SW480 (cell line): ENCODE results near the gene LMBR1.
"Not testable (repeated sequence)": the region's sequence is repeated elsewhere in the genome, so short reads cannot be mapped to it uniquely, and the experiment has no call there.

Source experiments
- DNase-seq: peaks from one replicate; pipeline ENCODE4 v3.0.0-alpha.2; 2016; ENCODE audit warnings: low spot score

Gene LMBR1

DNA sequence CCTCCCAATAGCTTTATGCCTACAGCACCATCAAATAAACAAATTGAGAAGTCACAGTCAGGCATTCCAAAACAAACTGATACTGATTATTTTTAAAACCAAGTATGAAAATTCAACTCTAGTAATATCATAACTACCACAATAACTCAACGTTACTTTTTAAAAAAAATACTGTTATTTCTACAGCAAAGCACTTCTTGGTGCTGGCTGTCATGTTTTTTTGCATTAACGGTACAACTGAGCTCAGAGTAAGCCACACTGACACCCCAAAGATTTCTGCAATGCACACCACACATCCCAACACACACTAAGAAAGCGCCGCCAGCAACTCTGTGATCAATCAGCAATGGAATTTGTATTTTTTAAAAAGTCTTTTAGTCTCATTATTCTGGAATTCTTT, 138.8 kb downstream of the LMBR1 start:
- DNase-seq = no peak

DNA sequence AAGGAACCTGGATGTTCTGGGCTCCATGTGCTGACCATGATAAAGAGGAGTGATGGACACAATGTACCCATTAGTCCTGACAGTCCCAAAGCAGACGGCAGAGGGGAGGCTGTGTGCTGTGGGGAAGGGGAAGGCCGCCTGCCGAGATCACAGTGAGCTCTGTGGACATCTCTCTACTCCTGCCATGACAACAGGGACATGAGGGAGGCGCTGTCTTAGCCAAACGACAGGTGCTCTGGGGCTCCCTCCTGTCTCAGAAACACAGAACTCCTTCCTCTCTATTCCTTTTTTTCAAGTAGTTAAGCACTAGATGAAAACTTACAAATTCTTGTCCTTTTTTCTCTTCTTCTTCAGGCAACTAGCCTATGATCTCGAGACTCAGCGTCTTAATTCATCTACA, 139.4 kb downstream of the LMBR1 start:
- DNase-seq = no peak

DNA sequence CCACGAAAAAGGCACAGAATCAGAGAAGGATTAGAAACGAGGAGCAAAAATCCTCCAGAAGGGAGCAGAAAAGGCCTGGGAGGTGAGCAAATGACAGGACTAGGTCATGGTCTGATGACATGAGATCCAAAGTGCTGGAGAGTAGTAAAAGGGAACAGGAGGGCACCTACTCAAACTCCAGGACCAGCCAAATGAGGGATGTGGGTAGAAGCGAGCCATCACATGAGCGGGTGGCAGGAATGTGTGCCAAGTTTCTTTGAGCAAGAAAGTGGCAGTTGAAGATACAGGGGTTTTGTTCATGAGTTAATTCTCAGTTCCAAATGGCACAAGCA, 139.8 kb downstream of the LMBR1 start:
- DNase-seq = no peak

DNA sequence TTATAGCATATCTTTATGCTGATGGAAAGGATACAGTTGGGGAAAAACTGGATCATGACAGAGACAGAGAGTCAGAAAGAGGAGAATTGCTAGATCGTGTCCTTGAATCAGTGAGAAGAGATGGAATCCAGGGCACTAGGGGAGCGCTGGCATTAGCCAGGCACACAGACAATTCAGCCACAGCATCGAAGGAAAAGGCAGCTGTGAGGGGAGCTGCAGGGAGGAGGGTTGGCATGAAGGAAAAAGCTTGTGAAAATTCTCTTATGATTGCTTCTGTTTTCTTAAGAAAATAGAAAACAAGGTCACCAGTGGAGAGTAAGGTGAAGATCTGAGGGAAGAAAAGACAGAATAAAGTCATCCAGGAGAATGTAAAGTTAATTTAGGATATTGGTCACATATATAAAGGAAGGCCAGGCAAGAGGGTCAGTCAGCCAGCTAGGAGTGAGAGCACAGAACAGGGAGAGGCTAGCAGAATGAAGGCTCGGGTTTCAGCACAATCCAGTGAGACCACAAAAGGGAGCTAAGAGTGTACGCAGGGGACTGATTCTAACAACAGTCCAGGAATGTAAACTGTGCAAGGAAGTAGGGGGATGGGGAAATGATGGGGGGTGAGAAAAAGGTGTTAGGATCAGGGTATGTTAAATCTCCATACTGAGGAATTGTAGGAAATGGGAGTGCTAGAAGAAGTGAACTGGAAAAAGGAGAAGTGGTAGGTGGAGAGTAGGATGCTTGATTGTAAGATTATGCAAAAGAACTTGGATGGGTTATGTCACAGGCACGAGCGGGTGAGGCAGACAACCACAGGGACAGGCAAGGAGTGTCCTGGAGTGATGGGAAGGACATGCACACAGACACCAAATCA, 140.4 kb downstream of the LMBR1 start:
- DNase-seq = no peak

DNA sequence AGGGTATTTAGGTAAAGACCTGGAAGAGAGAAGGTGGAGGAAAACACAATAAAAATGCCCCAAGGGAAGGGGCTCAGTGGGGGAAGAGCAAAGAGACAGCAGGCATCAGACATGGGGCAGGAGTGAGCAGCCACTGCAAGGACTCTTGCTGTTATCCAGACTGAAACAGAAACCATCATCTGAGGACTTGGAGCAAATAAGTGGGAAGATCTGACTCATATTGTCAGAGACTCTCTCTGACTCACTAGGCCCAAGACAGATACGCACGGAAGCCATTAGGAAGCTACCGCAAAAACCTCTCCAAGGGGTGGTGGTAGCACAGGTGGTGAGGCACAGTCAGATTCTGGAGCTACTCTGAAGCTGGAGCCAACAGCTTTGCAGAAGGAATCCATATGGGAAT, 141.7 kb downstream of the LMBR1 start:
- DNase-seq = no peak

DNA sequence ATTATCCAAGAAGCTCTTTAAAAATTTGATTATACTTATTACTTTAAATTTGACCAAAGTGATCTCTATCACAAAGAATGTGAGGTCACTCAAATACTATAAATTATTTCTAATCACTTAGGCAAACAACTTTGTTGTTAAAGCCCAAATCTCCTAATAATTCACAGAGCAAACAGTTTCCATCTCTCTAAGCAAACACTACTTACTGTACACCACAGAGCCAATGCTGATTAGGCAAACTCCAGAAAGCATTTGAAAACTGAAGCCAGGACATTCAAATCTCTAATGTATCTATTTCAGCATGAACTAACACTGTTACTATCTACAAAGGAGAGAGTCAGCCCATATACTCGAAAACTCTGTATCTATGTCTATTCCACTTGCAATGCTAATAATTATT, 145.3 kb downstream of the LMBR1 start:
- DNase-seq = no peak

DNA sequence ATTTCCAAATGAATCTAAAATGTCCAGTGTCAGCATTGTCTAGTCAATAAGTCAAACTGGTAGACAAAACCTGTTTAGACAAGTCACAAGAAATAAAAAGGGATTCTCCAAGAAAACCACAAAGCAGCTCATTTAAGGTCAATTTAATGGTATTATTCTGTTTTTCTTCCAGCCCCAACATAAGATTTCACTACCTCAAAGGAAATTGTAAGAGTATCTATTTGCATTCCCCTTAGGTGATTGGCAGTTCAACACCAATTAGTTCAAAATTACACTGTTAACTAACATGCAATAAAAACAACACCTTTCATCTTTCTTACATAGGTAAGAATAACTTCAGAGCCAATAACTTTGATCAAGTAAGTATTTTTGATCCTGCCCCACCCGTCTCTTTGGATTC, 146.1 kb downstream of the LMBR1 start:
- DNase-seq = no peak

DNA sequence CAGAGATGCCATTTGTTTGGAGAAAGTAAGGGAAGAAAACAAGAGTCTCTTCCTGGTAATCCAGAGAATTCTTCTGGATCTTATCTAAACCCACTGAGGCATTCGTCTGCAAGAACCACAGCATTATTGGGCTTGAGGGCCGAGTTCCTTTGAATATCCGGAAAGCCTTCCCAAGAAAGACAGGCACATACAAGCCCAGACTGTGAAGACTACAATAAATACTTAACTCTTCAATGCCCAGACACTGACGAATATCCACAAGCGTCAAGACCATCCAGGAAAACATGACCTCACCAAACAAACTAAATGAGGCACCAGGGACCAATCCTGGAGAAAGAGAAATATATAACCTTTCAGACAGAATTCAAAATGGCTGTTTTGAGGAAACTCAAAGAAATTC, 153.4 kb downstream of the LMBR1 start:
- no peak for DNase-seq

DNA sequence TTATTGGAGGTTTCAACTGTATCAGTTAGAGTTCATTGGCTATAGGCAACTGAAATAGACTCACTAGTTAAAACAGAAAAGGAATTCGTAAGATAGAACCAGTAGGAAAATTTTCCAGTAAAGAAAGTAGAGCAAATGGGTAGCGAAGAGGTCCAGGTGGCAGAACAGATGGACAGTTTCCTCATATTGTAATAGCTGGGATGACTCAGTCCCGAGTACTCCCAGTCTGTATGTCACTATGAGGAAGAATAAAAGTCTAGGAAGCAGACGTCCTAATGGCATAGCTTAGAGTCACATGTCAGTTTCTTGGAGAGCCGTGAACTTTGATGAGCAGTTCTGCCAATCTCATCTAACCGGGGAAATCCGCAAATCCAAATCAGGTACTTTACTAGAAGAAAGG, 157.1 kb downstream of the LMBR1 start:
- no peak for DNase-seq

DNA sequence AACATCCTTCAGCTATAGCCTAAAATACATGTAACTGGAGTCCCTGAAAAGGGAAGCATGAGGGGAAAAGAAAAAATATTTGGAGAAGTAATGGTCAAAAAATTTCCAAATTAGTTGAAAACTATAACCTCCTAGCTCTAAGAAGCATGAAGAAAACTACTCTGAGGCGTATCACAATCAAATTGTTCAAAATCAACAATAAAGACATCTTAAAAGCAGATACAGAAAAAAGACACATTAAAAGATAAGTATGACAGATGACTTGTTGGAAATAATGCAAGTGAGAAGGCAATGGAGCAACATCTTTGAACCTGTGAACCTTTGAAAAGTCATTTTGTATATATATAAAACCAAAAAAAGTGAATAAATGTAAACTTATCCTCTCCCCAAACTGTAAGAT, 159.3 kb downstream of the LMBR1 start:
- DNase-seq = no peak

DNA sequence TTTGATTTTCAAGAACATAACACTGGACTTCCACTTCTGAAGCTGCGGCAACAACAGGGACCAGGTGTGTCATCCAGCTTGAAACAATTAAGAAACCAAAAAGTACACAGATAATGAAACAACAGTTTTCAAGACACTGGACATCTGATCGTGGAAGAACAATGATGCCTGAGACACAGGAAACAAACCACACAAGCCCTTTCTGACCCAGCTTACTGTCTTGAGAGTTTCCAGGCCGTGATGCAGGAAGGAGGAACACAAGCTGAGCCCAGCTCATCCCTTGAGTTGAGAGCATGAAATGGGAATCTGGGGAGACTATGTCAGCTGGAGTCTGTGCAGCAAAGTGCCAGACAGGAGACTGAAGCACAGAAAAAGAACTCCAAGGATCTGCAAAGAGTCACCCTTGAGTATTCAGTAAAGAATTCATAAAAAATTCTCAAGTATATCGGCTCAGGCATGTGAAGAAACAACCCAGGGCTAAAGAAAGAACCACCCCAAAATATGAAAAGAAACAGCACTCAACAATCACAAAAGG, 160.8 kb downstream of the LMBR1 start:
- DNase-seq = no peak

DNA sequence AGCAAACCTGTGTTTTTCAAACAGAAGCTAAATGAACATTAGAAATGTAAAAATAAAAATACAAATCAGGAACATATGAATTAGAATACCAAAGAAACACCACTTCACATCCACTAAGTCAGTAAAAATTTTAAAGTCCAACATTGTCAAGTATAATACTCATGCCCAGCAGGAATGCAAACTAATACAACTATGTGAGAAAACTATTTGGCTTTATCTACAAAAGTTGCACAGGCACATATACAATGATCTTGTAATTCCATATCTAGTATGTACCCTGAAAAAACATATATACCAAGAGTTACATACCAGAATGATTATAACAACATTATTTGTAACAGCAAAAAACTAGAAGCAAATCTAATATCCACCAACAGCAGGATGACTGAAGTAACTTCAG, 161.3 kb downstream of the LMBR1 start:
- DNase-seq = no peak

DNA sequence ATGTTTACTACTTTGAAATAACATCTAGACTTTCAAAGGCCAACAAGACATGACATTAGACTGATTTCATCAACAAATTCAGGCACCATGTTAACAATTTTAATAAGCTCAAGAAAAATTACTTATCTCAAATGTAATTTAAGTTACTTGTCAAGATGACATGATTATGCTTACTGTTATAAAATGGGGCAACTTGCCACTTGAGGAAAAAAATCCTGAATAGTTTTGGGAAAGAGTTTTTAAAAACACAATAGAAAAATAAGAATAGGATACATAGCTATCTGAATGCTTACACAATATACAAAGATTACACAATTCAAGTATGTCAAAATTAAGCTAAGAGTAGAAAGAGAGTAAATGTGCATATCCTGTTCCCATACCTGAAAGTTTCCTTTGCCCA, 167.0 kb downstream of the LMBR1 start:
- no peak for DNase-seq

DNA sequence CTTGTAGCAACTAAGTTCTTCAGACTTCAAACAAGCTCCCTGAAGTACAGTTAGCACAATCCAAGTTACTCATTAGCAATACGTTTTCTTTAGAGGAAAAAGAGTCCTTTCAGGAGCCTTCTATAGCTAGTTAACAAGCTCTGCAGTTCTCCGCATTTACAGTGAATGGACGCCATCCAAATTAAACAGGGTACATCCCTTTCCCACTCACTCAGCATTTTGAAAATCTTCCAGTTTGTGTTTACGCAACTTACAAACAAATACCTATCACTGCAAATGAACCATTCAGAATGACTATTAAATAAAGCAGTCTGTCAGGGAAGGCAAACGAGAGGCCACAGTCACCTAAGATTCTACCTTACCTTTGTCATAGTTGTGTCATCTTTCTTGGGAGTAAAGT, 167.9 kb downstream of the LMBR1 start:
- no peak for DNase-seq

DNA sequence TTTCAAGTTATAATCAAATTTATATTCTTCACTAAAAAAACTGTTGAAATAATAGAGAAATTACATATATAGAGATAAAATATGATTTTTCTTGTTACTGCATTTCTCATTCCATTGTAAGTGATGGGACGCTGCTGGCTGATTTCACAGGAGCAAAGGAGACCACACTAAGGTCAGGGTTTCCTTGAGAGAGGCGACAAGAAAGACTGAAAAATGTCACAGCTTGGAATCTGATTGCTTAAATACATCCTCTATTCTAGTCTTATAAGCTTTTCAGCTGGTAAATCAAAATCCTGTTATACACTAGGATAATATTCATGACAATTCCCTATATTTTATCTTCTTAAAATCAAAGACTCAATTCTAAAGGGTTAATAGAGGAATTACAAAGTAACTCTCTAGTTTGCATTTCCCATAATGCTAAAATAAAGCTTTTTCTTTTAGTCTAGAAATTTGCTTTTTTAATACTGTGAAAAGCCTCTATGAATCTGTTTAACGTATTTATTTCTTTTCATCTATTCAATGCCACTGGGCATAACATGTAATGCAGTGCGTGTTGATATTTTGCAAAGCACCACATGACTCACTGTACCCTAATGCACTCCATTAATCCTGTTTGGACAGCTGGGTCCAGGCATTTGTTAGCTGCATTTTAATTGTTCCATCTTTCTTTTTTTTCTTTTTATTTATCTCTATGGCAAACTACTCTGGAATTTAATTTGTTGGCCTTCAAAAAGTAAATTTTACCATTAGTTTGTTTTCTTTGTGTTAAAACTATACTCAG, 170.7 kb downstream of the LMBR1 start:
- DNase-seq = no peak

DNA sequence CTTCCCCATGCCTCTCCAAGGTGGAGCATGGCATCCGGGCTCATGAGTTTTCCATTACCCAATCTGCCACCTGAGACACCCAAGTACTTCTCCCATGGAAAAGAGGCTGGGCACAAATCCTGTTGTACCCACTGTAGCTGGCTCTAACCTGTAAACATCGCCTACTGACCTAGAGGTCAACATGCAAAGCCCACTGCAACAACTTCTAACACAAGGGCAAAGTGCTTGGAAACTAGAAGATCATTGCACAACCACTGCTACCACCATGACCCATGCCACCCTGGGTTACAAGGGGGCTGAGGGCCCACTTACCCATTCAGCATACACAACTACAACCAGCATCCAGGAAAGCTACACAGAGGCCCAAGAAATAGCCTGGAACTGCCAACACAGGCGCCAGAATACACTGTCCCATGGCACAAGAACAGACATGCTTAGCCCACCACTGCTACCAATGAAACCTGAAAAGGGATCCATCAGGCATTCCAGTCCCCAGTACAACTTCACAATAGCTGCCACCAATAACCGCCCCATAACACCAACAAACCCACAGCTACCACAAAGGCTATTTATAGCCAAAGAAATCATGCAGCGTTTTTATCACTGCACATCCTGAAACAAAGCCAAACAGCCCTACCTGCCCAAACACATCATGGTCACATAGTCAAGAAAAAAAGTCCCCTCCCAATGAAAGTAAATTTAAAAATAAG, 189.1 kb downstream of the LMBR1 start:
- no peak for DNase-seq

DNA sequence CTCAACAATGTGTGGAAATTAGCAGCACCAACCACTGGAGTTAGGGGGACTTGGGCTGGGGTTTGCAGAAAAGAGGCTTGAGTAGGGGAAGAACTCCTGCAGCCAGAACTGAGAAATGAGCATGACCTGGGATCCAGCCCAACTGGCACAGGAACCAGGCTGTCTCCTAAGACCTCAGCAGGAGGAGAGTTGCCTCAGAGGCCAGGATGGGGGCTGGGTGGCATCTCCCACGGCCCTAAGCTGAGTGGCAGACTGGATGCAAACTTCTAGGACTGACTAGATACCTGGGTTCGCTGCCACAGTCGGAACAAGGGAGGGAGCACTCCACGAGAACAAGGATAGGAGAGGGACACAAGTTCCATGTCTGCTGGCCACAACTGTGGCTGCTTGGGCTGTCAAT, 189.8 kb downstream of the LMBR1 start:
- no peak for DNase-seq

DNA sequence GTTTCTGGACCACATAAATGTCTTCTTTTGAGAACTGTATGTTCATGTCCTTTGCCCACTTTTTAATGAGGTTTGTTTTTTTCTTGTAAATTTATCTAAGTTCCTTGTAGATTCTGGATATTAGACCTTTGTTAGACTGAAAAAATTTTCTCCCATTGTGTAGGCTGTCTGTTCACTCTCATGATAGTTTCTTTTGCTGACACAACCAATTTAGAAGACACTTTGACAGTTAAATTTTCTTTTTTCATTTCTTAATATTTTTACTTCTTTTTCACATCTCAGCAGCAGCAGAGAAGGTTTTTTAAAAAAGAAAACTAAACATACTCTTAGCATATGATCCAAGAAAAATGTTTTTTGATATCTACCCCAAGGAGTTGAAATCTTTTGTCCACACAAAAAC, 190.6 kb downstream of the LMBR1 start:
- DNase-seq = no peak

DNA sequence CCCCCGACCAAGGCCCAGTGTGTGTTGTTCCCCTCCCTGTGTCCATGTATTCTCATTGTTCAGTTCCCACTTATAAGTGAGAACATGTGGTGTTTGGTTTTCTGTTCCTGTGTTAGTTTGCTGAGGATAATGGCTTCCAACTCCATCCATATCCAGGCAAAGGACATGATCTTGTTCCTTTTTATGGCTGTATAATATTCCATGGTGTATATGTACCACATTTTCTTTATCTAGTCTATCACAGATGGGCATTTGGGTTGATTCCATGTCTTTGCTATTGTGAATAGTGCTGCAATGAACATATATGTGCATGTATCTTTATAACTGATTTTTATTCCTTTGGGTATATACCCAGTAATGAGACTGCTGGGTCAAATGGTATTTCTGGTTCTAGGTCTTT, 191.2 kb downstream of the LMBR1 start:
- not testable (repeated sequence) for DNase-seq

DNA sequence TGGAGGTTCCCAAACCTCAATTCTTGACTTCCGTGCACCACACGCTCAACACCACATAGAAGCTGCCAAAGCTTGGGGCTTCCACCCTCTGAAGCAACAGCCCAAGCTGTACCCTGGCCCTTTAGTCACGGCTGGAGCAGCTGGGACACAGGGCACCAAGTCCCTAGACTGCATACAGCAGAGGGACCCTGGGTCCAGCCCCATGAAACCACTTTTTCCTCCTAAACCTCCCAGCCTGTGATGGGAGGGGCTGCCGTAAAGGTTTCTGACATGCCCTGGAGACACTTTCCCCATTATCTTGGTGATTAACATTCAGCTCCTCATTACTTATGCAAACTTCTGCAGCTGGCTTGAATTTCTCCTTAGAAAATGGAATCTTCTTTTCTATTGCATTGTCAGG, 194.5 kb downstream of the LMBR1 start:
- not testable (repeated sequence) for DNase-seq

DNA sequence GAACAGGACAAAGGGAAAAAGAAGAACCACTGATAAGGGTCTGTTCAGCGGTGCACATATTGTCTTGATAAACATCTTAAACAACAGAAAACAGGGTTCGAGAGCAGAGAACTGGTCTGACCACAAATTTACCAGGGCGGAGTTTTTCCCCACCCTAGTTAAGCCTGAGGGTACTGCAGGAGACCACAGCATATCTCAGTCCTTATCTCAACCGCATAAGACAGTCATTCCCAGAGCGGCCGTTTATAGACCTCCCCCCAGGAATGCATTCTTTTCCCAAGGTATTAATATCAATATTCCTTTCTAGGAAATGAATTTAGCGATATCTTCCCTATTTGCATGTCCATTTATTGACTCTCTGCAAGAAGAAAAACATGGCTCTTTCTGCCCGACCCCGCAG, 195.7 kb downstream of the LMBR1 start:
- DNase-seq = not testable (repeated sequence)

DNA sequence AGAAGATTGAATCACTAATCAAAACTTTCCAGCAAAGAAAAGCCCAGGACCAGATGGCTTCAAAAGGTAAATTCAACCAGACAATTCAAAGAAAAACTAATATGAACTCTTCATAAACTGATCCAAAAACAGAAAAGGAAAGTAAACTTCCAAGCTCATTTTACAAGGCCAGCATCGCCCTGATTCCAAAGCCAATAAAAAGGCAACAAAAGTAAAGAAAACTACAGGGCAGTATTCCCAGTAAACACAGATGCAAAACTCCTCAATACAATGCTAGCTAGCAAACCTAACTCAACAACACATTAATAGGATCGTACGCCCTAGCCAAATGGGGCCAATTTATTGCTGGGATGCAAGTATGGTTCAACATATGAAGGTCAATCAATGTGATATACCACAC, 199.4 kb downstream of the LMBR1 start:
- no peak for DNase-seq

DNA sequence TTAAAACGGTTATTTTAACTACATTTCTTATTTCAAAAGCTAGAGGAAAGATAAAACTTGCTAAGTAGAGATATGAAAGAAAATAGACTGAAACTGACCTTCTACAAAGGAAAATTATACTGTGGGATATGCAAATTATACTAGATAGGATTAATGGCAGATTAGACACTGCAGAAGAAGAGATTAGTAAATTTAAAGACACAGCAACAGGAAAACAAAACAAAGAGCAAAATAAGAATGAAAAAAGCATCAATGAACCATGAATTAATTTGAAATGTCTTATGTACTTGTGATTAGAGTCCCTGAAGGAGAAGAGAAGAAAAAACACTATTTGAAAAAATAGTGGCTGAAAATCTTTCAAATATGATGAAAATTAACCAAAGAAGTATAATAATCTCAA, 200.1 kb downstream of the LMBR1 start:
- no peak for DNase-seq
